Cardiac muscle cell (in vitro differentiated cells and primary cell): ENCODE measurements around the gene FARS2. TPM values are rescaled to one million over a fixed set of nuclear protein-coding genes. Genes with fewer than 3 reads are reported as not detected.
"Not testable (repeated sequence)": the region's sequence is repeated elsewhere in the genome, so short reads cannot be mapped to it uniquely, and the experiment has no call there.

Experiments
- DNase-seq, 2 donors: peaks; one replicate each; pipeline versions ENCODE4 v3.0.0 to v3.0.0-alpha.2; 2010 to 2017; ENCODE audit warnings: low read depth in 1 of 2, low spot score in 1 of 2
- H3K27ac ChIP-seq: fragments of 200-600 bp; sonication (generic); 2 replicates; pipeline ENCODE4 v1.5.1; 2016
- H3K27me3 ChIP-seq: fragments of 200-600 bp; sonication (generic); 2 replicates; pipeline ENCODE4 v1.6.0; 2016; ENCODE audit warnings: control low read depth
- H3K36me3 ChIP-seq: fragments of 200-600 bp; sonication (generic); 2 replicates; pipeline ENCODE4 v1.5.1; 2016; ENCODE audit warnings: control low read depth
- H3K4me1 ChIP-seq: fragments of 200-600 bp; sonication (generic); 2 replicates; pipeline ENCODE4 v1.8.1; 2017; ENCODE audit warnings: low read depth, mild to moderate bottlenecking, mixed run types
- H3K4me3 ChIP-seq: fragments of 200-600 bp; sonication (generic); 2 replicates; pipeline ENCODE4 v1.5.1; 2016; ENCODE audit warnings: mild to moderate bottlenecking
- H3K9me3 ChIP-seq: fragments of 200-600 bp; sonication (generic); 2 replicates; pipeline ENCODE4 v1.5.1; 2017; ENCODE audit warnings: low read depth, mild to moderate bottlenecking, control low read depth
- CTCF ChIP-seq: IDR thresholded peaks from 2 replicates; pipeline ENCODE4 v1.5.1; 2012; ENCODE audit warnings: low read depth, mild to moderate bottlenecking, low read length
- polyA plus RNA-seq: library from polyadenylated mRNA; unstranded; fragments of >200 nt; fragmentation: Nextera tagmentation; extraction: Ambion mirVana; gene quantifications from 2 replicates; pipeline ENCODE4 v1.2.1, GENCODE V29; 2016
- total RNA-seq: library from RNA; depleted of rRNA; stranded (reverse); fragments of >200 nt; gene quantifications from 2 replicates; pipeline ENCODE4 v1.2.3, GENCODE V29; 2016

Gene FARS2
- total and polyA plus RNA-seq, 2 experiments from 2014 or later = 12.4 to 22.5 TPM

GRCh38 chr6:5656226-5656625 lies 394.9 kb downstream of the FARS2 start:
- Histone ChIP-seq H3K36me3 (no peaks in the 10 kb centered on the region), H3K9me3 (no peaks in the 10 kb centered on the region), H3K4me1 (no peaks in the 10 kb centered on the region), H3K27me3 (no peaks in the 10 kb centered on the region), H3K4me3 (no peak overlapping the region), H3K27ac (no peak overlapping the region)
- no peak for TF ChIP-seq CTCF
- no peak for DNase-seq

GRCh38 chr6:5656695-5657094 lies 395.4 kb downstream of the FARS2 start:
- not testable (repeated sequence) for H3K36me3 ChIP-seq, H3K27me3 ChIP-seq, H3K27ac ChIP-seq, DNase-seq, H3K4me1 ChIP-seq, H3K9me3 ChIP-seq, H3K4me3 ChIP-seq

DNA sequence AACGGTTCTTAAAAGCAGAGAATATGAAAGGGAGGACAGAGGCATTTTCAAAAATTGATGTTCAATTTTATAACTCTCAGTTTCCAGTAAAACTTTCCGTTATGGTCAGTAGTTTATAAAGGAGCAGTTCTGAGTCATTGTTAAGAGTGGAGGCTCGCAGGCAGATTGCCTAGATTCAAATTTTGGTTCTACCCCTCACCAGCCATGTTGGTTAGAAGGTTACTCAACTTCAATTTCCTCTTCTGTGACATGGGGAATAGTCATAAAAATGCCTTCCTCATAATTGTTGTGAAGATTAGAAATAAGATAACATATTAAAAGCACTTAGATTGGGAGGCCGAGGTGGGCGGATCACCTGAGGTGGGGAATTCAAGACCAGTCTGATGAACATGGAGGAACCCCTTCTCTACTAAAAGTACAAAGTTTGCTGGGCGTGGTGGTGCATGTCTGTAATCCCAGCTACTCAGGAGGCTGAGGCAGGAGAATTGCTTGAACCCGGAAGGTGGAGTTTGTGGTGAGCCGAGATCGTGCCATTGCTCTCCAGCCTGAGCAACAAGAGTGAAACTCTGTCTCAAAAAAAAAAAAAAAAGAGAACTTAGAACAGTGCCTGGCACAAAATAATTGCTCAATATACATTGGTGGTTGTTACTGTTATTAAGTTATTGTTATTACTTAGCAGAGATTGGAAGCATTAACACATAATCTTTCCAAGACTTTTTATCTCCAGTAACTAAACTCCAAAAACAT lies 396.5 kb downstream of the FARS2 start:
- Histone ChIP-seq H3K36me3 (no peaks in the 10 kb centered on the region), H3K4me3 (no peak overlapping the region), H3K27ac (no peak overlapping the region), H3K27me3 (no peaks in the 10 kb centered on the region), H3K9me3 (no peaks in the 10 kb centered on the region), H3K4me1 (peaks cover under 1% of the 10 kb centered on the region)
- DNase-seq = peak in 1 of 2 donors; percentile 17
- TF ChIP-seq CTCF = no peak

GRCh38 chr6:5659467-5659866 lies 398.2 kb downstream of the FARS2 start:
- Histone ChIP-seq H3K36me3 (no peaks in the 10 kb centered on the region), H3K27ac (no peak overlapping the region), H3K4me1 (peaks cover 16% of the 10 kb centered on the region), H3K4me3 (no peak overlapping the region), H3K9me3 (no peaks in the 10 kb centered on the region), H3K27me3 (no peaks in the 10 kb centered on the region)
- TF ChIP-seq CTCF = no peak
- no peak for DNase-seq

- no peaks in the 10 kb centered on the region for H3K36me3 ChIP-seq
- H3K27ac ChIP-seq = no peak overlapping the region
- DNase-seq = no peak
- TF ChIP-seq CTCF = no peak
- H3K27me3 ChIP-seq = no peaks in the 10 kb centered on the region
- H3K4me1 ChIP-seq = peaks cover 29% of the 10 kb centered on the region
- no peaks in the 10 kb centered on the region for H3K9me3 ChIP-seq
- H3K4me3 ChIP-seq = no peak overlapping the region
Observed at GRCh38 chr6:5660772-5661171, 399.5 kb downstream of the FARS2 start.

- Histone ChIP-seq H3K4me3 (no peak overlapping the region), H3K36me3 (no peaks in the 10 kb centered on the region), H3K4me1 (peaks cover 30% of the 10 kb centered on the region), H3K27ac (peak overlapping the region; percentile 44), H3K9me3 (no peaks in the 10 kb centered on the region), H3K27me3 (no peaks in the 10 kb centered on the region)
- TF ChIP-seq CTCF = no peak
- DNase-seq = no peak
Observed at GRCh38 chr6:5662797-5663196, 401.5 kb downstream of the FARS2 start.
